ENCODE results near the gene NOTCH4.

The NOTCH4 gene

DNA sequence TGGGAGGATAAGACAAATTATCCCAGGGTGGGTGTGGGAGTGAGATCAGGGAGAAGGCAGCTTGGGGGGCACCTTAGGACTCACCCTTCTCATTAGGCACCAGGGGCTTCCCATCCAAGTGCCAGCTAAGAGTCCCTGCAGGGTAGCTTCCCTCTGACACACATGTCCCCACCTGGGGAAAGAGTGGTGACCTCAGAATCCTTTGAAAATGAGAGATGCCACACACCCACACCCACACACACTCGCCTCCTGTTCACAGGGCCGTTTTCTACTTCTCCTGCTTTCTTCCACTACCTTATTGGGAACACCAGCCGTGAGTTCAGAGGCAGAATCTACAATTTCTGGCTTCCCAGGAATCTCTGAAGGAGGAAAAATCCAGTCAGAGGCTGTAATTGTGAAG, 40.8 kb downstream of the NOTCH4 start:
- in situ Hi-C loops (cut with MboI; ENCODE audit: low sequenced_read_pairs), result no loop called here

DNA sequence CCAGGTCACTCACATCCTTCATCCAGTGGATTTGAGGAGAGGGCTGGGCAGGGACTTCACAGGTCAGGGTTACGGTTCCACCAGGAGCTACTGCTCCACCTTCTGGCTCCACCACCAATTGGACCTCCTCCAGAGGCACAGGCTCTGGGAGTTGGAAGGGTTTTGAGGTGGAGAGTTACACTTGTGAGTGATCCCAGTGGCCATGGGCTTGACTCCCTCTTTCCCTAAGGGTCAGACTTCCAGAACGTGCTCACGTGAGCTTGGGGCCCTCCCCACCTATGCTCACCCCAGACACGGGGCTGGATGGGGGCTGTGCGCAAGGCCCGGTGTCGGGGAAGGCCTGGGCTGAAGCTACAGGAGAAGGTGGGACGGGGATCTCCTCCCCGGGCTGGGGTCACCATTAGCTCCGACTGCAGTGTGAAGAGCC, 41.3 kb downstream of the NOTCH4 start:
- in situ Hi-C loops (cut with MboI; ENCODE audit: low sequenced_read_pairs), result no loop called here

DNA sequence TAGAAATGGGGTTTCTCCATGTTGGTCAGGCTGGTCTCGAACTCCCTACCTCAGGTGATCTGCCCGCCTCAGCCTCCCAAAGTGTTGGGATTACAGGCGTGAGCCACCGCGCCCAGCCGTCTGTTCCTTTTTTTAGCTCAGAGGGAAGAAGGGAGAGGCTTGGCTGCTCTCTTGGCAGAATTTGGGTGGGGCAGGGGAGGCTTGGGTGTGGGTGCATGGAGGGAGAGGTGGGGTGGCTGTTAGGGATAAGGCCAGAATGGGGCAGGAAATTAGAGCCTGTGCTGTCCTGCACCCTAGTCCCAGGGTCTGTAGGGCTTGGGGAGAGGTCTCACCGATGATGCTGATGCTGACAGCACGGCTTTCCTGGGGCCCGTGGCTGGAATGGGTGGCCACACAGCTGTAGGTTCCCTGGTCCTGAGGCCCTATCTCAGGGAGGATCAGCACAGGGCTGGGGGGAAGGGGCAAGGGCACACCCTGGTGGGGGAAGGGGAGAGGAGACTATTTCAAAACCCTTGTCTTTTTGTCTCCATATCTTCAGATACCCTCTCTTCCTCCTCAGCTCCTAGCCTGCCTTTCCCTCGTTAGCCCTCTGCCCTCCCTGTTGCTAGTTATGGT, 41.8 kb downstream of the NOTCH4 start:
- in situ Hi-C loops (cut with MboI; ENCODE audit: low sequenced_read_pairs), result no loop called here

DNA sequence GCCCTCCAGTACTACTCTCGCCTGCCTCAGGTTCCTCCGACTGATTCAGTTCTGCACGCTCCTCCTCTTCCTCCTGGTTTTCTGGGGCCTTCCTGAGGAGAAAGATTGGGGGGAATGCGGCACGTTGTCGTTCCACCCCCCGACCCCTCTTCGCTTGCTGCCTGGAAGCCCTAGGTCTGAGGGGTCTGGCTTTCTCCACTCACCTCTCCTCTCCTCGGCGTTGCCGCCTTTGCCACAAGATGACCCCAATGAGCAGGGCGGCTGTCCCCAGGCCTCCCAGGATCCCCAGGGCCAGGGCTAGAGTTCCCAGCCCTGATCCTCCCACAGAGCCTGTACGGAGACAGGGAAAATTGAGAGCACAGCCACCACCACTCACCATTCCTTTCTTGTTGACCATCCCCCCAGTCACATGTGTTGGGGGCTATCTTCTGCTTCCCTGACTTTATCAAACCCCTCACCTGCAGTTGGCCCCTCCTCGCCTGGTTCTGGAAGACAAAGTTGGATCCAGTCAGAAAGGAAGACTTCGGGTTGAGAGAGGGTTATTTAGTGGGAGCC, 42.6 kb downstream of the NOTCH4 start:
- in situ Hi-C loops (cut with MboI; ENCODE audit: low sequenced_read_pairs), result no loop called here

- in situ Hi-C loops (cut with MboI; ENCODE audit: low sequenced_read_pairs), result no loop called here
Observed at GRCh38 chr6:32179766-32180405, 44.0 kb downstream of the NOTCH4 start.

GRCh38 chr6:32178547-32179440, 45.1 kb downstream of the NOTCH4 start:
- in situ Hi-C loops (cut with MboI; ENCODE audit: low sequenced_read_pairs), result no loop called here

- in situ Hi-C loops (cut with MboI; ENCODE audit: low sequenced_read_pairs), result no loop called here
Observed at GRCh38 chr6:32177788-32178546, 45.9 kb downstream of the NOTCH4 start, which contains the start of gene RNF5. TSS of gene RNF5 (plus strand) at chr6:32178405. CDS start at chr6:32178512, 107 bp downstream.

DNA sequence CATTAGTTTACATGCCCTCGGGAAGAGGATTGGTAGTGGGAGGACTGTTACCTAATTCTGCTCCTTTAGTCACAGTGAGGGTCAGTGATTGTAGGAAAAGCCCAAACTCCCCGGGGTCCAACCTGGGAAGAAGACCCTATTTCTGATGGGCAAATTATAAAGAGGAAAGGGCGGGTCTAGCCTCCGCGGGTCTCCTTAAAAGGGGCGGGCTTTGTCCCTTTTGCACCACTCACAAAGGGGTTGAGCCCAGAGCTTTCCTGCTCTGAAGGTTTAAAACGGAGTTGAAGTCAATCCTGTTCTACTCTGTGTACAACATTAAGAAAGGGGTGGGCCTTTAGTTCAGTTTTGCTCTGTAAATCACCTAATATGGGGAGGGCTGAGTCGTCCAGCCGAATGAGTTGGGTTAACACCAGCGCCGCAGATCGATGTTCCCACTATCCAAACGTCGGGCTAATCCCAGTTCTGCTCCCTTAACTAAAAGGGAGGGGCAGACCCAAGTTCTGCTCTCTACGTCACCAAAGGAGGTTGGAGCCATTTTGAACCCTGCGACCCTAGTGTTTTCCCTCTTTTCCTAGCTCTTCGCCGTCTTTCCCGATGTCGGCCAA, 46.6 kb downstream of the NOTCH4 start:
- in situ Hi-C loops (cut with MboI; ENCODE audit: low sequenced_read_pairs), result no loop called here

DNA sequence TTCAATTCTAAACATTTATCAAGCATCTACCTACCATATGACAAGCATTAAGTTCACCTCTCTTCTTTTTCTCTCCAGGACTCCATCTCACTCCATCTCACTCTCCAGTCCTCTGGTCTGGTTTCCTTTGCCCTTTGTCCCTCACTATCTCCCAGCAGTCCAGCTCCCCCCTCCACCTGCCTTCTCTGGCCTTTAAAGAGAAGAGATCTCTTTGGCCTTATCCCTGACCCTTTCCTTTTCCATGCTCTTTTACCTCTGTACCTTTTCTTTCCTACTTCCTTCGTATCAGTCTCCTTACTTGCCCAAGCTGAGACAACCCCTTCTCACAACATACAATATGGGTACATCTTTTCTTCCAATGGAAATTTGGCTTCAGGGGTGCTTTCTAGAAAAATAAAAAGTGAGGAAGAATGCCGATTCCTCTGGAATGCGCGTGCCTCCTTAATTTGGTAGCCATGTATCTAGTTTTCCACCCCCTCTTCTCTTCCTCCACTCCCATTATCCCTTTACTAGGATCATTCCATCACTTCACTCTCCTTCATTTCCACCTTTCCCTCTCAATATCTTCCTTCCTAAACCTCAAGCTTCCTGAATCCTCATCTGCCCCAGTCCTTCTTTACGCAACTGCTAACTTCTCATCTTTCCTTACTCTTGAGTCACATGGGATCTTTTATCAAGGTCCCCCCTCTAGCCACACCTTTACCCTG, 47.2 kb downstream of the NOTCH4 start:
- in situ Hi-C loops (cut with MboI; ENCODE audit: low sequenced_read_pairs), result no loop called here

GRCh38 chr6:32175711-32176475, 48.0 kb downstream of the NOTCH4 start, which contains the start of gene AGPAT1:
TSS of gene AGPAT1 (minus strand) at chr6:32176084. CDS start at chr6:32171496, 4,588 bp downstream.
- in situ Hi-C loops (cut with MboI; ENCODE audit: low sequenced_read_pairs), result no loop called here

- in situ Hi-C loops (cut with MboI; ENCODE audit: low sequenced_read_pairs), result no loop called here
Observed at GRCh38 chr6:32175322-32175710, 48.6 kb downstream of the NOTCH4 start.

- in situ Hi-C loops (cut with MboI; ENCODE audit: low sequenced_read_pairs), result no loop called here
Observed at GRCh38 chr6:32174416-32174815, 49.5 kb downstream of the NOTCH4 start.

DNA sequence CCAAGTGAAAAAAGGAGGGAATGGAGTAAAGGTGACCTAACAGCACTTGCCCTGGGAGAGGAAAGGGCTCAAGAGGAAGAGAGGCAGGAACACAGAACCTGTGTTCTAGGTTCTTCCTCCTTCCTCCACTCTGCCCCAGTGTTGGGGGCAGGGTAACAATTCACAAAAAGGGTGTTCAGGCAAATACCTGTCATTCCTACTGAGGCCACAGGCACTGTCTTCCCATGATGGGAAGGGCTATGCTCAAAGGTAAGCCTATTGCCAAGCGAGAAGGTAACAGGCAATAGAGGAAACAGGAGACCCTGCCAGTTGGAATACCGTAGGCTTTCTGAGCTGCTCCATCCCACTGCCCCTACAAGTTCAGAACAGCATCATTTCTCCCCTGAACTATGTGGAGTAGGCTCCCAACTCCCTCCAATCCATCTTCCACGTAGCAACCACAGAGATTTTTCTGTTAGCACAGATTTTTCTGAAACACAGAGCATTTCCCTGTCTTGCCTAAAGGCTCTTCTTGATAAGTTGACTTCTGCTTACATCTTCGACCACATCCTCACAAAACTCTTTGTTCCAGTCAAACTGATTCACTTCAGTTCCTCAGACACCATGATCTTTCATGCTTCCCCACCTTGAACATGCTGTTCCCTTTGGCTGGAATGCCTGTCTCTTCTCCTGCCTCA, 50.7 kb downstream of the NOTCH4 start:
- in situ Hi-C loops (cut with MboI; ENCODE audit: low sequenced_read_pairs), result no loop called here

- in situ Hi-C loops (cut with MboI; ENCODE audit: low sequenced_read_pairs), result no loop called here
Observed at GRCh38 chr6:32171234-32171633, 52.6 kb downstream of the NOTCH4 start.

- in situ Hi-C loops (cut with MboI; ENCODE audit: low sequenced_read_pairs), result no loop called here
Observed at GRCh38 chr6:32170294-32170693, 53.6 kb downstream of the NOTCH4 start.

DNA sequence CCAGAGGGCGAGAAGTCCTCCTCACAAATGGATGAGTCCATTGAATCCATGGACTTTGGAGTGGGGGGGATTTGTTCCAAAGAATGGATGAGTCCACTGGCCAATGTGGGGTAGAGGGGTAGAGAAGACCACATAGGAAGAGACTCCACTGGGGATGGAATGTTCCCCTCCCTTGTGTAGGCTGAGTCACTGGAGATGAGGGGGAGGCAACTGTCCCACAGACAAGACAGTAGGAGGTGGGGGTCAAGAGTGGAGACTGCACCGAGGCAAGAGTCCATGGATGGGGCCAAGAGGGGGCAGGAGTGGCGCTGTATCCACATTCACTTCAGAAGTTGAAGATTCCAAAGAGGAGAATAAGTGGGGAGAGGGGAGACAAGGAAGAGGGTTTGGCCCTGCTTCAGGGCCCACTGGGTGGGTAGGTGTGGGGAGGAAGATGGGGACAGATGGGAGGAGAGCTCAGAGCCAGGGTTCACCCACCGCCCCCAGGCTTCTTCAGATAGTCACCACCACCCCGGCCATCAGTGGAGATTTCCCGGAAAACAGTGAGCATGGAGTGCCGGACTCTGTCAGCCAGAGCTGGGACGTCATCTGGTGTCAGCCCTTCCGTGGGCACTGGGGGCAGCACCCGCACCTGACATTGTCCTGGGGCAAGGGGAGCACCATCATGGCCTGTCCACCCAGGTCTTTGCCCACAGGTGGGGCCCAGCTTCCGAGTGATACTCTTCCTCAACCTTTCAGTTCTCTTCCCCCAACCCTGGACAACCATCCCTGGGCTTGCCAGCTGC, 54.9 kb downstream of the NOTCH4 start:
- in situ Hi-C loops (cut with MboI; ENCODE audit: low sequenced_read_pairs), result no loop called here

GRCh38 chr6:32168350-32168749, 55.5 kb downstream of the NOTCH4 start:
- in situ Hi-C loops (cut with MboI; ENCODE audit: low sequenced_read_pairs), result no loop called here
